Liver (tissue), 9 donors: ENCODE data around the gene CD52. TPM values are rescaled to one million over a fixed set of nuclear protein-coding genes. Genes with fewer than 3 reads are reported as not detected.

Experiments
- DNase-seq: peaks from one replicate; pipeline ENCODE4 v3.0.0-alpha.2; 2017; ENCODE audit warnings: low spot score
- H3K27ac ChIP-seq, 2 donors: one replicate each; pipeline ENCODE4 v1.7.0; 2013; ENCODE audit warnings: inconsistent platforms in 2 of 2, low read length in 2 of 2, control low read depth in 1 of 2, low read depth in 1 of 2, mild to moderate bottlenecking in 1 of 2
- H3K27me3 ChIP-seq, 4 donors: one replicate each; pipeline versions ENCODE4 v1.6.1 to v1.7.0; 2013; ENCODE audit warnings: low read length in 3 of 4, inconsistent platforms in 1 of 4, mild to moderate bottlenecking in 1 of 4, moderate library complexity in 1 of 4; ENCODE audit not compliant: control insufficient read depth in 4 of 4, insufficient read depth in 4 of 4
- H3K36me3 ChIP-seq, 4 donors: one replicate each; pipeline versions ENCODE4 v1.6.1 to v1.7.0; 2013; ENCODE audit warnings: low read length in 3 of 4, mild to moderate bottlenecking in 3 of 4, low read depth in 1 of 4, moderate library complexity in 1 of 4; ENCODE audit not compliant: control insufficient read depth in 4 of 4, insufficient read depth in 3 of 4
- H3K4me1 ChIP-seq, 4 donors: one replicate each; pipeline versions ENCODE4 v1.6.1 to v1.7.0; 2013; ENCODE audit warnings: low read length in 3 of 4, mild to moderate bottlenecking in 3 of 4, moderate library complexity in 1 of 4; ENCODE audit not compliant: control insufficient read depth in 4 of 4, insufficient read depth in 4 of 4
- H3K4me3 ChIP-seq, 3 donors: one replicate each; pipeline versions ENCODE4 v1.6.1 to v1.7.0; 2013; ENCODE audit warnings: low read length in 3 of 3, control low read depth in 1 of 3, low read depth in 1 of 3, mild to moderate bottlenecking in 1 of 3
- H3K9ac ChIP-seq, 2 donors: one replicate each; pipeline ENCODE4 v1.7.0; 2013; ENCODE audit warnings: low read length in 2 of 2, mild to moderate bottlenecking in 2 of 2, moderate library complexity in 2 of 2, control low read depth in 1 of 2, low read depth in 1 of 2
- H3K9me3 ChIP-seq, 4 donors: one replicate each; pipeline versions ENCODE4 v1.6.1 to v1.7.0; 2013; ENCODE audit warnings: low read length in 3 of 4; ENCODE audit not compliant: control insufficient read depth in 4 of 4
- EGR1 ChIP-seq, 2 donors: IDR thresholded peaks; 2 replicates each; pipeline ENCODE4 v1.6.1; 2016 to 2018; ENCODE audit warnings: antibody characterized with exemption in 2 of 2, low read depth in 2 of 2
- FOXA1 ChIP-seq: IDR thresholded peaks from 2 replicates; pipeline ENCODE4 v1.6.1; 2016; ENCODE audit warnings: antibody characterized with exemption
- FOXA2 ChIP-seq: IDR thresholded peaks from 2 replicates; pipeline ENCODE4 v1.6.1; 2016; ENCODE audit warnings: antibody characterized with exemption
- GABPA ChIP-seq, 2 donors: IDR thresholded peaks in 1 of 2; conservative IDR thresholded peaks in 1 of 2; 2 replicates each; pipeline ENCODE4 v1.6.1; 2016; ENCODE audit warnings: antibody characterized with exemption in 2 of 2, mild to moderate bottlenecking in 1 of 2, moderate library complexity in 1 of 2
- HNF4A ChIP-seq, 2 donors: conservative IDR thresholded peaks; 2 replicates each; pipeline ENCODE4 v1.6.1; 2016; ENCODE audit warnings: antibody characterized with exemption in 2 of 2, mild to moderate bottlenecking in 2 of 2
- HNF4G ChIP-seq: IDR thresholded peaks from 2 replicates; pipeline ENCODE4 v1.6.1; 2016; ENCODE audit warnings: antibody characterized with exemption
- JUND ChIP-seq, 2 donors: IDR thresholded peaks; 2 replicates each; pipeline ENCODE4 v1.6.1; 2016; ENCODE audit warnings: antibody characterized with exemption in 2 of 2
- NR2F2 ChIP-seq: IDR thresholded peaks from 2 replicates; pipeline ENCODE4 v1.6.1; 2016; ENCODE audit warnings: antibody characterized with exemption
- RAD21 ChIP-seq, 2 donors: IDR thresholded peaks; 2 replicates each; pipeline ENCODE4 v1.6.1; 2016; ENCODE audit warnings: antibody characterized with exemption in 2 of 2, mild to moderate bottlenecking in 2 of 2
- RXRA ChIP-seq, 2 donors: IDR thresholded peaks; 2 replicates each; pipeline ENCODE4 v1.6.1; 2017 to 2018; ENCODE audit warnings: antibody characterized with exemption in 2 of 2, mild to moderate bottlenecking in 1 of 2
- SP1 ChIP-seq: IDR thresholded peaks from 2 replicates; pipeline ENCODE4 v1.6.1; 2018; ENCODE audit warnings: antibody characterized with exemption, mild to moderate bottlenecking
- TAF1 ChIP-seq: conservative IDR thresholded peaks from 2 replicates; pipeline ENCODE4 v1.6.1; 2016; ENCODE audit warnings: antibody characterized with exemption, mild to moderate bottlenecking
- YY1 ChIP-seq: IDR thresholded peaks from 2 replicates; pipeline ENCODE4 v1.6.1; 2016; ENCODE audit warnings: antibody characterized with exemption, mild to moderate bottlenecking
- WGBS: extraction: QIAGEN DNeasy Blood & Tissue Kit; methylation state at CpG from one replicate; pipeline ENCODE4 v1.1.7; 2013; 5-methylcytosine and 5-hydroxymethylcytosine counted together
- polyA plus RNA-seq, 2 donors: library from polyadenylated mRNA; stranded (reverse) in 1 of 2; unstranded in 1 of 2; fragments of 200-250 nt in 1 of 2; fragments of >200 nt in 1 of 2; fragmentation: Nextera tagmentation in 1 of 2; extraction: Ambion mirVana in 1 of 2; gene quantifications; one replicate each; pipeline versions ENCODE4 v1.2.1 to v1.2.3, GENCODE V29; 2013 to 2015
- total RNA-seq, 2 donors: library from RNA; depleted of rRNA; stranded (reverse); fragments of >200 nt; gene quantifications; one replicate each; pipeline ENCODE4 v1.2.3, GENCODE V29; 2014
- TF ChIP-seq, protein P1 (sequence below): IDR thresholded peaks from 2 replicates; pipeline ENCODE4 v1.6.1; 2016; ENCODE audit warnings: antibody characterized with exemption
- TF ChIP-seq, protein P2 (sequence below): IDR thresholded peaks from 2 replicates; pipeline ENCODE4 v1.6.1; 2016; ENCODE audit warnings: antibody characterized with exemption
- TF ChIP-seq, protein P3 (sequence below): fragments of 150-350 bp; IDR thresholded peaks from 2 replicates; pipeline ENCODE4 v1.5.1; 2017; ENCODE audit warnings: improper control_type of control experiment, low read depth, low read length; ENCODE audit not compliant: missing input control
- TF ChIP-seq, protein P4 (sequence below): IDR thresholded peaks from 2 replicates; pipeline ENCODE4 v1.6.1; 2016; ENCODE audit warnings: antibody characterized with exemption
- TF ChIP-seq, protein P5 (sequence below): IDR thresholded peaks from 2 replicates; pipeline ENCODE4 v1.6.1; 2016; ENCODE audit warnings: antibody characterized with exemption, mild to moderate bottlenecking
- donor health status: healthy.
- donor health status: healthy.
- donor health status: healthy.
- donor health status: healthy.
- donor health status: healthy.

CD52 gene
- total and polyA plus RNA-seq, 4 donors: 1.7 to 16.4 (median 8.9) TPM

DNA sequence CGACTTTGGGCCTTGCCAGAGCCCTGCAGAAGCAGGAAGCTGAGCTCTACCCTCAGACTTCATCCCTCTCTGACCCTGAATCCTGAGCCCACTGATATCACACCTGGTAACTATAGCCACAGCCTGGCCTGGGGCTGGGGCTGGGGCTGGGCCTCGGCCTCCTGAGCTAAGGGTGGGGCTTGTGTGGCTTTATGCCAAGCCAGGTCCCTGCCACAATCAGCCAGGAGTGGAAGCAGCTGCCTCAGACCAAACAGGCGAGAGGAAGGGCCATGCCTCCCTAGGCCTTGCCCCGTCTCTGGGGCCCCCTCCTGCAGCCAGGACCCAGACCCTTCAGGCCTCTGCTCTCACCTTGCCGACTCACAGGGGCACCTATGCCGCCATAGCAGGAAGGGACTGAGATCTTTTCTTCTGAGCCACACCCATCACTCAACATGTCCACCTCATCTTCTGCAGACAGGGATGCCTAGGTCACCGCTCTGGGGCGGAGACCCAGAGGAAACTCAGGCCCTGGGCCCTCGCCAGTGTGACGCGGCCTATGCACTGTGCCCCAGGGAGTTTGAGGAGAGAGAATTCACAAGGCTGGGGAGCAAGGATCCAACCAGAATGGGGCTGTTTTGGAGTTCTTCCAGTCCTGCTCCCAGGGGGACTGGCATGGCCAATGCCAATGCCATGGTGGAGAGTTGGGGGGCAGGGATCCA, 17.0 kb upstream of the CD52 start:
- Histone ChIP-seq H3K4me3 (no peak overlapping the region), H3K27ac (no peak overlapping the region), H3K9me3 (no peaks in the 10 kb centered on the region), H3K9ac (no peak overlapping the region), H3K36me3 (no peaks in the 10 kb centered on the region), H3K27me3 (no peaks in the 10 kb centered on the region), H3K4me1 (peaks cover 2% of the 10 kb centered on the region in 4 donors)
- WGBS: 95% methylated on average over 11 of the region's 11 CpGs
- TF ChIP-seq RXRA (IDR thresholded peaks at IDR 0.05): no peak
- no peak for TF ChIP-seq YY1
- TF ChIP-seq RAD21 (IDR thresholded peaks at IDR 0.05): no peak
- no peak for DNase-seq

DNA sequence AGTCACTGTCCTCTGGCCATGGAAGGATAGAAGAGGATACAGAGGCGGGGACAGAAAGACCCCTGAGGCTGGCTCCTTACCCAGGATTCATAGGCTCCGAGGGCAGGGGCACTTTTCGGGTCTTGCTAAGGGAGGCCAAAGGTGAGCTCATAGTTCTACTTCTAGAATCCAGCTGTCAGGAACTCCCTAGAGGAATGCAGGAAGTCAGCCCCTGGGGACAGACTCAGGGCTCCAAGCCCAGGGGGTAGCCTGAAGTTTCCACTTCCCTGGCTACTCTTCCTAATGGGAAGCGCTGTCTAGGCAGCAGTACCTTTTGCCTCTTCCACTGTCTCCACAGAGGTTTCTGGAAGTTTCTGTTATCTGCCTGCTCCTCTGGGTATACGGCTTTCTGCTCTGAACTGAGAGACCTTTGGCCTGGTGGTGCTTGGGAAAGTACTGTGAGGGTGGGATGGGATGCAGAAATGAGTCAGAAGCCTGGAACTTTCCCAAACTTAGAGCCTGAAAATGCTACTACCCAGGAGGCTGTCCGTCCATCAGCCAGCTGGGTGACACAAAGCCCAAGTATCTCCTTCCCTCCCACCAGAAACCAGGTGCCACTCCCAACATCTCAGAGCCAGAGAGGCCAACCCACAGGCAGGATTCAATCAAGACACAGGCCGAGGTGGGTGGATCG, 14.9 kb upstream of the CD52 start:
- no peak for DNase-seq
- Histone ChIP-seq H3K36me3 (no peaks in the 10 kb centered on the region), H3K9me3 (no peaks in the 10 kb centered on the region), H3K9ac (no peak overlapping the region), H3K4me3 (no peak overlapping the region), H3K27me3 (no peaks in the 10 kb centered on the region), H3K4me1 (peaks cover 3 to 14% (median 9%) of the 10 kb centered on the region in 4 donors), H3K27ac (no peak overlapping the region)
- WGBS: 77% methylated on average over 8 of the region's 8 CpGs
- no peak for TF ChIP-seq FOXA1
- TF ChIP-seq EGR1 (IDR thresholded peaks at IDR 0.05; ENCODE audit: low read depth in 2 of 2): no peak
- TF ChIP-seq TAF1: no peak
- TF ChIP-seq GABPA (IDR thresholded peaks at IDR 0.05 in 1 of 2, conservative IDR thresholded peaks at IDR 0.05 in 1 of 2): no peak
- TF ChIP-seq, protein P1, sequence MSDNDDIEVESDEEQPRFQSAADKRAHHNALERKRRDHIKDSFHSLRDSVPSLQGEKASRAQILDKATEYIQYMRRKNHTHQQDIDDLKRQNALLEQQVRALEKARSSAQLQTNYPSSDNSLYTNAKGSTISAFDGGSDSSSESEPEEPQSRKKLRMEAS: no peak
- TF ChIP-seq, protein P2, sequence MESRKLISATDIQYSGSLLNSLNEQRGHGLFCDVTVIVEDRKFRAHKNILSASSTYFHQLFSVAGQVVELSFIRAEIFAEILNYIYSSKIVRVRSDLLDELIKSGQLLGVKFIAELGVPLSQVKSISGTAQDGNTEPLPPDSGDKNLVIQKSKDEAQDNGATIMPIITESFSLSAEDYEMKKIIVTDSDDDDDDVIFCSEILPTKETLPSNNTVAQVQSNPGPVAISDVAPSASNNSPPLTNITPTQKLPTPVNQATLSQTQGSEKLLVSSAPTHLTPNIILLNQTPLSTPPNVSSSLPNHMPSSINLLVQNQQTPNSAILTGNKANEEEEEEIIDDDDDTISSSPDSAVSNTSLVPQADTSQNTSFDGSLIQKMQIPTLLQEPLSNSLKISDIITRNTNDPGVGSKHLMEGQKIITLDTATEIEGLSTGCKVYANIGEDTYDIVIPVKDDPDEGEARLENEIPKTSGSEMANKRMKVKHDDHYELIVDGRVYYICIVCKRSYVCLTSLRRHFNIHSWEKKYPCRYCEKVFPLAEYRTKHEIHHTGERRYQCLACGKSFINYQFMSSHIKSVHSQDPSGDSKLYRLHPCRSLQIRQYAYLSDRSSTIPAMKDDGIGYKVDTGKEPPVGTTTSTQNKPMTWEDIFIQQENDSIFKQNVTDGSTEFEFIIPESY: no peak
- TF ChIP-seq, protein P3, sequence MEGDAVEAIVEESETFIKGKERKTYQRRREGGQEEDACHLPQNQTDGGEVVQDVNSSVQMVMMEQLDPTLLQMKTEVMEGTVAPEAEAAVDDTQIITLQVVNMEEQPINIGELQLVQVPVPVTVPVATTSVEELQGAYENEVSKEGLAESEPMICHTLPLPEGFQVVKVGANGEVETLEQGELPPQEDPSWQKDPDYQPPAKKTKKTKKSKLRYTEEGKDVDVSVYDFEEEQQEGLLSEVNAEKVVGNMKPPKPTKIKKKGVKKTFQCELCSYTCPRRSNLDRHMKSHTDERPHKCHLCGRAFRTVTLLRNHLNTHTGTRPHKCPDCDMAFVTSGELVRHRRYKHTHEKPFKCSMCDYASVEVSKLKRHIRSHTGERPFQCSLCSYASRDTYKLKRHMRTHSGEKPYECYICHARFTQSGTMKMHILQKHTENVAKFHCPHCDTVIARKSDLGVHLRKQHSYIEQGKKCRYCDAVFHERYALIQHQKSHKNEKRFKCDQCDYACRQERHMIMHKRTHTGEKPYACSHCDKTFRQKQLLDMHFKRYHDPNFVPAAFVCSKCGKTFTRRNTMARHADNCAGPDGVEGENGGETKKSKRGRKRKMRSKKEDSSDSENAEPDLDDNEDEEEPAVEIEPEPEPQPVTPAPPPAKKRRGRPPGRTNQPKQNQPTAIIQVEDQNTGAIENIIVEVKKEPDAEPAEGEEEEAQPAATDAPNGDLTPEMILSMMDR: no peak
- TF ChIP-seq HNF4A (conservative IDR thresholded peaks at IDR 0.05): no peak
- TF ChIP-seq RAD21 (IDR thresholded peaks at IDR 0.05): no peak
- no peak for TF ChIP-seq NR2F2
- no peak for TF ChIP-seq YY1
- TF ChIP-seq, protein P4, sequence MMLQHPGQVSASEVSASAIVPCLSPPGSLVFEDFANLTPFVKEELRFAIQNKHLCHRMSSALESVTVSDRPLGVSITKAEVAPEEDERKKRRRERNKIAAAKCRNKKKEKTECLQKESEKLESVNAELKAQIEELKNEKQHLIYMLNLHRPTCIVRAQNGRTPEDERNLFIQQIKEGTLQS: no peak
- TF ChIP-seq, protein P5, sequence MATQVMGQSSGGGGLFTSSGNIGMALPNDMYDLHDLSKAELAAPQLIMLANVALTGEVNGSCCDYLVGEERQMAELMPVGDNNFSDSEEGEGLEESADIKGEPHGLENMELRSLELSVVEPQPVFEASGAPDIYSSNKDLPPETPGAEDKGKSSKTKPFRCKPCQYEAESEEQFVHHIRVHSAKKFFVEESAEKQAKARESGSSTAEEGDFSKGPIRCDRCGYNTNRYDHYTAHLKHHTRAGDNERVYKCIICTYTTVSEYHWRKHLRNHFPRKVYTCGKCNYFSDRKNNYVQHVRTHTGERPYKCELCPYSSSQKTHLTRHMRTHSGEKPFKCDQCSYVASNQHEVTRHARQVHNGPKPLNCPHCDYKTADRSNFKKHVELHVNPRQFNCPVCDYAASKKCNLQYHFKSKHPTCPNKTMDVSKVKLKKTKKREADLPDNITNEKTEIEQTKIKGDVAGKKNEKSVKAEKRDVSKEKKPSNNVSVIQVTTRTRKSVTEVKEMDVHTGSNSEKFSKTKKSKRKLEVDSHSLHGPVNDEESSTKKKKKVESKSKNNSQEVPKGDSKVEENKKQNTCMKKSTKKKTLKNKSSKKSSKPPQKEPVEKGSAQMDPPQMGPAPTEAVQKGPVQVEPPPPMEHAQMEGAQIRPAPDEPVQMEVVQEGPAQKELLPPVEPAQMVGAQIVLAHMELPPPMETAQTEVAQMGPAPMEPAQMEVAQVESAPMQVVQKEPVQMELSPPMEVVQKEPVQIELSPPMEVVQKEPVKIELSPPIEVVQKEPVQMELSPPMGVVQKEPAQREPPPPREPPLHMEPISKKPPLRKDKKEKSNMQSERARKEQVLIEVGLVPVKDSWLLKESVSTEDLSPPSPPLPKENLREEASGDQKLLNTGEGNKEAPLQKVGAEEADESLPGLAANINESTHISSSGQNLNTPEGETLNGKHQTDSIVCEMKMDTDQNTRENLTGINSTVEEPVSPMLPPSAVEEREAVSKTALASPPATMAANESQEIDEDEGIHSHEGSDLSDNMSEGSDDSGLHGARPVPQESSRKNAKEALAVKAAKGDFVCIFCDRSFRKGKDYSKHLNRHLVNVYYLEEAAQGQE: no peak
- TF ChIP-seq RXRA (IDR thresholded peaks at IDR 0.05): no peak
- TF ChIP-seq JUND (IDR thresholded peaks at IDR 0.05): no peak
- no peak for TF ChIP-seq FOXA2
- TF ChIP-seq SP1: no peak
- no peak for TF ChIP-seq HNF4G
